GM18867 (cell line): ENCODE measurements around the gene OGFR.

Source experiments
- ATAC-seq: cut with Tn5 transposase; IDR thresholded peaks from one replicate; pipeline ENCODE4 v1.9.1; 2021; ENCODE audit warnings: mild to moderate bottlenecking, moderate library complexity; ENCODE audit not compliant: unreplicated experiment

Gene OGFR

GRCh38 chr20:62824476-62825332 is 20.1 kb downstream of the OGFR start:
- no peak for ATAC-seq

- no peak for ATAC-seq
These were observed 20.8 kb downstream of the OGFR start for GRCh38 chr20:62825333-62825985.

- ATAC-seq, result no peak
These were observed 21.5 kb downstream of the OGFR start for GRCh38 chr20:62825986-62826645.

- ATAC-seq, result no peak
These were observed 22.1 kb downstream of the OGFR start for GRCh38 chr20:62826646-62827310.

GRCh38 chr20:62827311-62828038 is 22.8 kb downstream of the OGFR start:
- ATAC-seq, result no peak

- no peak for ATAC-seq
These were observed 23.4 kb downstream of the OGFR start for GRCh38 chr20:62828051-62828450.

GRCh38 chr20:62828511-62829230 is 24.0 kb downstream of the OGFR start:
- ATAC-seq, result no peak

GRCh38 chr20:62829231-62830230 is 24.9 kb downstream of the OGFR start:
- ATAC-seq, result no peak

- ATAC-seq, result no peak
These were observed 25.6 kb downstream of the OGFR start for GRCh38 chr20:62830251-62830650.

GRCh38 chr20:62830821-62831220 is 26.2 kb downstream of the OGFR start:
- no peak for ATAC-seq

GRCh38 chr20:62831361-62831788 is 26.7 kb downstream of the OGFR start:
- ATAC-seq, result no peak

GRCh38 chr20:62831854-62832211 is 27.2 kb downstream of the OGFR start:
- ATAC-seq, result no peak

GRCh38 chr20:62832212-62832922 is 27.7 kb downstream of the OGFR start:
- peak; percentile 65 for ATAC-seq

GRCh38 chr20:62832951-62833391 is 28.3 kb downstream of the OGFR start:
- ATAC-seq, result peak; percentile 21

GRCh38 chr20:62834967-62835730 is 30.5 kb downstream of the OGFR start:
- no peak for ATAC-seq

GRCh38 chr20:62835931-62836861 is 31.6 kb downstream of the OGFR start:
- ATAC-seq, result no peak
